Neural cell (in vitro differentiated cells): ENCODE measurements around the gene UBE2F.

Experiments
- EP300 ChIP-seq: fragments of 450-650 bp; conservative IDR thresholded peaks from 2 replicates; pipeline ENCODE4 v1.6.1; 2014; ENCODE audit warnings: antibody characterized with exemption, mild to moderate bottlenecking, moderate library complexity; ENCODE audit not compliant: poor library complexity, severe bottlenecking
- EZH2 ChIP-seq: fragments of 200-600, 300-800 bp; shearing (Covaris generic), sonication (generic); IDR thresholded peaks from 2 replicates; pipeline ENCODE4 v1.6.1; 2014; ENCODE audit warnings: antibody characterized with exemption, low read length, borderline replicate concordance, mild to moderate bottlenecking; ENCODE audit not compliant: insufficient read depth, poor library complexity, severe bottlenecking
- MXI1 ChIP-seq: fragments of 450-650 bp; conservative IDR thresholded peaks from 2 replicates; pipeline ENCODE4 v1.6.1; 2014; ENCODE audit warnings: antibody characterized with exemption, mild to moderate bottlenecking; ENCODE audit not compliant: poor library complexity, severe bottlenecking
- POLR2AphosphoS5 ChIP-seq: IDR thresholded peaks from 2 replicates; pipeline ENCODE4 v1.6.1; 2012
- RAD21 ChIP-seq: fragments of 450-650 bp; conservative IDR thresholded peaks from 2 replicates; pipeline ENCODE4 v1.6.1; 2014; ENCODE audit warnings: antibody characterized with exemption, mild to moderate bottlenecking, moderate library complexity
- REST ChIP-seq: IDR thresholded peaks from 2 replicates; pipeline ENCODE4 v1.6.1; 2012; ENCODE audit warnings: borderline replicate concordance
- SMC3 ChIP-seq: fragments of 450-650 bp; conservative IDR thresholded peaks from 2 replicates; pipeline ENCODE4 v1.6.1; 2014; ENCODE audit warnings: antibody characterized with exemption, mild to moderate bottlenecking, moderate library complexity; ENCODE audit not compliant: poor library complexity
- TAF1 ChIP-seq: IDR thresholded peaks from 2 replicates; pipeline ENCODE4 v1.6.1; 2012; ENCODE audit warnings: low read depth
- TF ChIP-seq, protein P1 (sequence below): fragments of 450-650 bp; IDR thresholded peaks from 2 replicates; pipeline ENCODE4 v1.5.1; 2014; ENCODE audit warnings: antibody characterized with exemption, mild to moderate bottlenecking, moderate library complexity; ENCODE audit not compliant: poor library complexity, severe bottlenecking

DNA sequence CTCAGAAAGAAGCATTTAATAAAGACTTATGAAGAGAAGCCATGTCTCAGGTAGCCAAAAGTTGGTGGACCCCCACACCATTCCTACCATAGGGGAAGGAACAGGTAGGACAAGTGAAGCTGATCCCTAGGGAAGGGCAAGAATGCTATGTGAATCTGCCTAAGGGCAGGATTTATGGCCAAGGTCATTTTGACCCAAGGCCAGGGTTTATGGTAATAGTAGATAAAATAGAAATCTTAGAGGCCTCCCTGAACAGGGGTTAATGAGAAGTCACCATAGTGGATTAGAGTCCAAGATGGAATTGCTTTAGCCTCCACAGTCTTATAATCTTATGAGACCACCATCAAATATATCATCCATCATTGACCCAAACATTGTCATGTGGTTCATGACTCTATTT is 26.0 kb upstream of the UBE2F start:
- TF ChIP-seq, protein P1, sequence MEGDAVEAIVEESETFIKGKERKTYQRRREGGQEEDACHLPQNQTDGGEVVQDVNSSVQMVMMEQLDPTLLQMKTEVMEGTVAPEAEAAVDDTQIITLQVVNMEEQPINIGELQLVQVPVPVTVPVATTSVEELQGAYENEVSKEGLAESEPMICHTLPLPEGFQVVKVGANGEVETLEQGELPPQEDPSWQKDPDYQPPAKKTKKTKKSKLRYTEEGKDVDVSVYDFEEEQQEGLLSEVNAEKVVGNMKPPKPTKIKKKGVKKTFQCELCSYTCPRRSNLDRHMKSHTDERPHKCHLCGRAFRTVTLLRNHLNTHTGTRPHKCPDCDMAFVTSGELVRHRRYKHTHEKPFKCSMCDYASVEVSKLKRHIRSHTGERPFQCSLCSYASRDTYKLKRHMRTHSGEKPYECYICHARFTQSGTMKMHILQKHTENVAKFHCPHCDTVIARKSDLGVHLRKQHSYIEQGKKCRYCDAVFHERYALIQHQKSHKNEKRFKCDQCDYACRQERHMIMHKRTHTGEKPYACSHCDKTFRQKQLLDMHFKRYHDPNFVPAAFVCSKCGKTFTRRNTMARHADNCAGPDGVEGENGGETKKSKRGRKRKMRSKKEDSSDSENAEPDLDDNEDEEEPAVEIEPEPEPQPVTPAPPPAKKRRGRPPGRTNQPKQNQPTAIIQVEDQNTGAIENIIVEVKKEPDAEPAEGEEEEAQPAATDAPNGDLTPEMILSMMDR = no peak
- TF ChIP-seq RAD21 (no peak), REST (no peak), EP300 (no peak), POLR2AphosphoS5 (no peak), TAF1 (no peak), EZH2 (no peak), SMC3 (no peak), MXI1 (no peak)
